Upper lobe of left lung (tissue), 6 donors: ENCODE results near the gene EMID1. TPM values are rescaled to one million over a fixed set of nuclear protein-coding genes. Genes with fewer than 3 reads are reported as not detected.

ENCODE experiments used
- ATAC-seq, 2 donors: fragments of 200-7000 bp; cut with Tn5 transposase; one replicate each; pipeline ENCODE4 v1.9.1; 2022; ENCODE audit warnings: mild to moderate bottlenecking in 2 of 2, moderate library complexity in 2 of 2; ENCODE audit not compliant: low FRiP score in 2 of 2
- DNase-seq, 2 donors: peaks; one replicate each; pipeline ENCODE4 v3.0.0-alpha.2; 2019 to 2020
- H3K27ac ChIP-seq, 4 donors: fragments of 200-600 bp; sonication (generic); one replicate each; pipeline ENCODE4 v1.5.1; 2016 to 2019
- H3K27me3 ChIP-seq, 4 donors: fragments of 200-600 bp; sonication (generic); one replicate each; pipeline ENCODE4 v1.5.1; 2017 to 2019
- H3K36me3 ChIP-seq, 4 donors: fragments of 200-600 bp; sonication (generic); one replicate each; pipeline ENCODE4 v1.5.1; 2016 to 2019
- H3K4me1 ChIP-seq, 4 donors: fragments of 200-600 bp; sonication (generic); one replicate each; pipeline ENCODE4 v1.5.1; 2018 to 2019
- H3K4me3 ChIP-seq, 4 donors: fragments of 200-600 bp; sonication (generic); one replicate each; pipeline ENCODE4 v1.5.1; 2017 to 2019; ENCODE audit warnings: mild to moderate bottlenecking in 2 of 4, moderate library complexity in 1 of 4
- H3K9me3 ChIP-seq, 4 donors: fragments of 200-600 bp; sonication (generic); one replicate each; pipeline ENCODE4 v1.5.1; 2018 to 2019
- CTCF ChIP-seq, 6 experiments: fragments of 450-650 bp in 4 of 6; fragments of 200-600 bp in 2 of 6; sonication (generic) in 2 of 6; IDR thresholded peaks; one replicate each; pipeline ENCODE4 v1.5.1; 2016 to 2019; ENCODE audit warnings: antibody characterized with exemption in 6 of 6
- EP300 ChIP-seq, 4 donors: sonication (generic); formaldehyde crosslinking; IDR thresholded peaks; one replicate each; pipeline ENCODE4 v1.5.1; 2017; ENCODE audit warnings: antibody characterized with exemption in 4 of 4, control low read depth in 2 of 4
- POLR2A ChIP-seq, 4 donors: fragments of 450-650 bp; IDR thresholded peaks; one replicate each; pipeline ENCODE4 v1.5.1; 2016 to 2017; ENCODE audit warnings: antibody characterized with exemption in 4 of 4, mild to moderate bottlenecking in 2 of 4
- POLR2AphosphoS5 ChIP-seq, 2 donors: sonication (generic); formaldehyde crosslinking; IDR thresholded peaks; one replicate each; pipeline ENCODE4 v1.5.1; 2017; ENCODE audit warnings: antibody characterized with exemption in 2 of 2
- WGBS, 2 donors: methylation state at CpG; one replicate each; pipeline ENCODE4 v1.1.5; 2017 to 2018; 5-methylcytosine and 5-hydroxymethylcytosine counted together
- total RNA-seq, 6 donors: library from RNA; depleted of rRNA in 4 of 6; stranded (reverse); fragments of >200 nt in 4 of 6; gene quantifications; one replicate each; pipeline versions ENCODE4 v1.1.0 to v1.2.1, GENCODE V29; 2016 to 2021
- donor health status: DM: no; HTN: no; CAD: no; lungs with moderate emphysema.
- donor health status: DM: no; HTN: yes; CAD: no; lungs with severe emphysema.

Gene EMID1
- total RNA-seq, 6 donors from 2014 or later = 2.1 to 31.6 (median 8.4) TPM

- 88 to 99% methylated on average over 7 to 10 of the region's 10 CpGs for WGBS, 2 donors
- H3K9me3 ChIP-seq = no peaks in the 10 kb centered on the region
- H3K27ac ChIP-seq = no peak overlapping the region
- no peak for TF ChIP-seq POLR2A (IDR thresholded peaks at IDR 0.05)
- TF ChIP-seq POLR2AphosphoS5 (IDR thresholded peaks at IDR 0.05) = no peak
- no peak for TF ChIP-seq CTCF (IDR thresholded peaks at IDR 0.05)
- no peak for TF ChIP-seq EP300 (IDR thresholded peaks at IDR 0.05)
- DNase-seq (no peak), ATAC-seq (no peak)
- no peaks in the 10 kb centered on the region for H3K4me1 ChIP-seq
- no peak overlapping the region for H3K4me3 ChIP-seq
- H3K36me3 ChIP-seq = peaks cover 0 to 4% (median 0%) of the 10 kb centered on the region in 4 donors
- no peaks in the 10 kb centered on the region for H3K27me3 ChIP-seq
These were observed 46.5 kb downstream of the EMID1 start for GRCh38 chr22:29251981-29252911.

- DNase-seq = peak in 1 of 2 donors; percentile 54
- no peaks in the 10 kb centered on the region for H3K4me1 ChIP-seq
- no peak overlapping the region for H3K4me3 ChIP-seq
- no peaks in the 10 kb centered on the region for H3K27me3 ChIP-seq
- WGBS, 2 donors = 85 to 87% methylated on average over 11 to 13 of the region's 14 CpGs
- no peaks in the 10 kb centered on the region for H3K9me3 ChIP-seq
- ATAC-seq = no peak
- TF ChIP-seq EP300 (IDR thresholded peaks at IDR 0.05) (no peak), POLR2AphosphoS5 (IDR thresholded peaks at IDR 0.05) (no peak), POLR2A (IDR thresholded peaks at IDR 0.05) (no peak), CTCF (IDR thresholded peaks at IDR 0.05) (no peak)
- peaks cover 0 to 4% (median 0%) of the 10 kb centered on the region in 4 donors for H3K36me3 ChIP-seq
- H3K27ac ChIP-seq = no peak overlapping the region
These were observed 48.0 kb downstream of the EMID1 start for GRCh38 chr22:29253561-29254285.

GRCh38 chr22:29254286-29254660 lies 48.6 kb downstream of the EMID1 start:
- Histone ChIP-seq H3K27ac (no peak overlapping the region), H3K27me3 (no peaks in the 10 kb centered on the region), H3K4me1 (no peaks in the 10 kb centered on the region), H3K4me3 (no peak overlapping the region), H3K9me3 (no peaks in the 10 kb centered on the region), H3K36me3 (peaks cover 0 to 8% (median 0%) of the 10 kb centered on the region in 4 donors)
- DNase-seq = no peak
- 36 to 80% methylated on average over 2 to 4 of the region's 4 CpGs for WGBS, 2 donors
- ATAC-seq = no peak
- no peak for TF ChIP-seq CTCF (IDR thresholded peaks at IDR 0.05)
- no peak for TF ChIP-seq POLR2A (IDR thresholded peaks at IDR 0.05)
- no peak for TF ChIP-seq POLR2AphosphoS5 (IDR thresholded peaks at IDR 0.05)
- TF ChIP-seq EP300 (IDR thresholded peaks at IDR 0.05) = no peak

- ATAC-seq = no peak
These were observed 49.4 kb downstream of the EMID1 start for GRCh38 chr22:29255064-29255621.

More at GRCh38 chr22:29255064-29255621, 49.4 kb downstream of the EMID1 start:
- Histone ChIP-seq H3K36me3 (peaks cover 0 to 17% (median 3%) of the 10 kb centered on the region in 4 donors), H3K27me3 (no peaks in the 10 kb centered on the region), H3K4me1 (no peaks in the 10 kb centered on the region), H3K9me3 (no peaks in the 10 kb centered on the region), H3K4me3 (no peak overlapping the region), H3K27ac (no peak overlapping the region)
- no peak for DNase-seq
- no peak for TF ChIP-seq POLR2A (IDR thresholded peaks at IDR 0.05)
- no peak for TF ChIP-seq EP300 (IDR thresholded peaks at IDR 0.05)
- no peak for TF ChIP-seq CTCF (IDR thresholded peaks at IDR 0.05)
- no peak for TF ChIP-seq POLR2AphosphoS5 (IDR thresholded peaks at IDR 0.05)
- 96 to 100% methylated on average over 2 to 4 of the region's 11 CpGs for WGBS, 2 donors
